ENCODE measurements around the gene CNTNAP2.

GRCh38 chr7:147984265-147984664, 1867.7 kb downstream of the CNTNAP2 start:
- TF ChIP-seq POLR2A (IDR thresholded peaks at IDR 0.05; ENCODE audit: low read length) (no peak), GATA1 (IDR thresholded peaks at IDR 0.05; ENCODE audit: low read depth, low read length) (no peak)
